ENCODE results near the gene CCL28. TPM values are rescaled to one million over a fixed set of nuclear protein-coding genes. Genes with fewer than 3 reads are reported as not detected.
"Not testable (repeated sequence)": the region's sequence is repeated elsewhere in the genome, so short reads cannot be mapped to it uniquely, and the experiment has no call there.

CCL28 gene, protein sequence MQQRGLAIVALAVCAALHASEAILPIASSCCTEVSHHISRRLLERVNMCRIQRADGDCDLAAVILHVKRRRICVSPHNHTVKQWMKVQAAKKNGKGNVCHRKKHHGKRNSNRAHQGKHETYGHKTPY
- total RNA-seq, result 10 to 100 TPM; 17.1 to 18.0 TPM

DNA sequence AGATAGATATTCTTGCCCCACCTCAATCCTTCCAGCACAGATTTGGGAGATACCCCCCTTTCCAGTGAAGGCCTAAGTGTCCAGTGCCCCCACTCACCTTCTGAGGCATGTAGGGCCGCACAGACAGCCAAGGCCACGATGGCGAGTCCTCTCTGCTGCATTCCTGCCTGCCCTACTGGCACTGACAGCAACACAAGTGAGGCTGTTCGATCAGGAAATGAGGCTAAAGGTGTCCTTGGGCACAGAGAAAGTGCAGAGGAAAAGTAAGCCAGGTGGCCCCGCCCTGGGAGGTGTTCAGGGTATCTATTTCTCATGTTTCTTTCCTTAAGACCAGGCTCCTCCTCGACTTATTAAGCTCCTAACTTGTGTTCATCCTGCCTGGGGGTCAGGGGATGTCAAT, at the start of gene CCL28:
TSS of gene CCL28 (minus strand) at position 236 of the 400 bp plus-strand sequence. CDS start at position 161, 75 bp downstream.
- no peak within 1 kb of the TSS for H3K27ac Mint-ChIP-seq
- H3K27me3 Mint-ChIP-seq, result peaks cover 3% of the 10 kb centered on the region
- POLR2A ChIA-PET, result no interaction called here
- ATAC-seq (ENCODE audit: low read depth) (no peak), DNase-seq (no peak)
- H3K9me3 Mint-ChIP-seq, result peaks cover 1% of the 10 kb centered on the region
- H3K4me1 Mint-ChIP-seq, result peaks cover 2% of the 10 kb centered on the region
- H3K4me3 Mint-ChIP-seq, result no peak within 1 kb of the TSS
- H3K36me3 Mint-ChIP-seq, result no peaks in the 10 kb centered on the region

DNA sequence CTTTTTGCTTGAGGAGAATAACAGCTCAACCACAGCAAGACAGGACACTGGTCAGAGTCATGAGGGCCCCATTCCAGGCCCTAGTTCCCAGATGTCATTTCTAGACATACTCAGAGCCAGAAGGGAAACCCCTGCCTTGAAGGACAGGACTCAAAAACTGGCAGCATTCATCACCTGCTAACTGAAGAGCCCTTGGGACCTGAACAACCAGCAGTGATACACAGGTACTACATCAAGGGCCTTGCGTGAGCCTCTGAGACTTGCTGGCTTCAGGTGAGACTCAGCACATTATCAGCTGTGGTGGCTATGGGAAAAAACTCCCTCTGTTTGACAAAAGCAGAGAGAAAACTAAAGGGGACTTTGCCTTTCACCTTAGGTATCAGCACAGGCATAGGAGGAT, 48.9 kb upstream of the CCL28 start:
- Mint-ChIP-seq H3K36me3 (peaks cover 68% of the 10 kb centered on the region), H3K9me3 (peaks cover 13% of the 10 kb centered on the region), H3K27me3 (no peaks in the 10 kb centered on the region), H3K4me1 (peaks cover 1% of the 10 kb centered on the region), H3K27ac (no peak overlapping the region), H3K4me3 (no peak overlapping the region)
- ATAC-seq (ENCODE audit: low read depth), result no peak
- DNase-seq, result no peak
- POLR2A ChIA-PET, result no interaction called here

DNA sequence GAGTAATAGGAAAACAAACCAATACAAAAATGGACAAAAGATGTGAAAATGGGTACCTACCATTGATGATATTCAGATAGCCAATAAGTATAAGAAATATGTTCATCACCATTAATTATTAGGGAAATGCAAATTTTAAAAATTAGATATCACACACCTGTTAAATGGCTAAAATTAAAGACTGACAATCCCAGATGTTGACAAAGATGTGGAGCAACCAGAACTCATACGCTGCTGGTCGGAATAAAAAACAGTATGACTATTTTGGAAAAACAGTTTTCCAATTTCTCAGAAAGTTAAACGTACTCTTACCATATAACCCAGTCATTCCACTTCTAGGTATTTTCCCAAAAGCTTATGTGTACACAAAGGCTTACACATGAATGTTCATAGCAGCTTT, 44.4 kb upstream of the CCL28 start:
- Mint-ChIP-seq H3K9me3 (peaks cover 11% of the 10 kb centered on the region), H3K4me1 (no peaks in the 10 kb centered on the region), H3K27me3 (no peaks in the 10 kb centered on the region), H3K4me3 (no peak overlapping the region), H3K36me3 (peaks cover 51% of the 10 kb centered on the region), H3K27ac (no peak overlapping the region)
- ATAC-seq (ENCODE audit: low read depth) (no peak), DNase-seq (no peak)
- POLR2A ChIA-PET, result no interaction called here

DNA sequence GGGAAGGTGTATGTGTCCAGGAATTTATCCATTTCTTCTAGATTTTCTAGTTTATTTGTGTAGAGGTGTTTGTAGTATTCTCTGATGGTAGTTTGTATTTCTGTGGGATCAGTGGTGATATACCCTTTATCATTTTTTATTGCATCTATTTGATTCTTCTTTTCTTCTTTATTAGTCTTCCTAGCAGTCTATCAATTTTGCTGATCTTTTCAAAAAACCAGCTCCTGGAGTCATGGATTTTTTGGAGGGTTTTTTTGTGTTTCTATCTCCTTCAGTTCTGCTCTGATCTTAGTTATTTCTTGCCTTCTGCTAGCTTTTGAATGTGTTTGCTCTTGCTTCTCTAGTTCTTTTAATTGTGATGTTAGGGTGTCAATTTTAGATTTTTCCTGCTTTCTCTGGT, 29.4 kb upstream of the CCL28 start:
- H3K4me1 Mint-ChIP-seq; H3K4me3 Mint-ChIP-seq; H3K27ac Mint-ChIP-seq; POLR2A ChIA-PET; ATAC-seq (ENCODE audit: low read depth); DNase-seq; H3K27me3 Mint-ChIP-seq: not testable (repeated sequence)
- H3K36me3 Mint-ChIP-seq, result peaks cover 29% of the 10 kb centered on the region
- H3K9me3 Mint-ChIP-seq, result peaks cover 20% of the 10 kb centered on the region

DNA sequence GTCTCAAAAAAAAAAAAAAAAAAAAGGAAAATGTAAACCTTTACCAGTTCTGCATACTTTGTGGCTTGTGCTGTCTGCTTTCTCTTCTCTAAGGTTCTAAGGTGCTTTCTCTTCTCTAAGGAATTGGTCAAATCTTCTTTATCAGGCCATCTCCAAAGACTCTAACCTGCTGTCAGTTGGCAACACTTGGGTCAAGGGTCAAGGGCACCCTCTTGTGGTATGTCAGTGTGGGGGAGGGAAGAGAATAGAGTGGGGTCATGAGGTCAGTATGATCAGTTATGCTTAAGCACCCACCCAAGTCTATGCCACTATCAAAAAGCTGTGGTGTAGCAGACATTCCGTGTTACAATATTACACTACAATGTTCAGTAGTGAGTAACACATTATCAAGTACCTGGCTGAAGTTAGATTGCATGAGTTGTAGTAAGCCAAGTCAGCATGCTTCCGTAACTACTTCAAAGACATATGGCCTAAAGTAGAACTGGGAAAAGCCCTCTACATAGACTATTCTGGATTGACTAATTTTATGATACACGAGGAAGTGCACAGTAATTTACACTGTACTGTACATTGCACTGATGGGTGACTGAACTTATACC, 25.0 kb upstream of the CCL28 start:
- DNase-seq (no peak), ATAC-seq (ENCODE audit: low read depth) (no peak)
- peaks cover 3% of the 10 kb centered on the region for H3K27me3 Mint-ChIP-seq
- no peaks in the 10 kb centered on the region for H3K4me1 Mint-ChIP-seq
- peaks cover 6% of the 10 kb centered on the region for H3K36me3 Mint-ChIP-seq
- no peak overlapping the region for H3K4me3 Mint-ChIP-seq
- peaks cover 13% of the 10 kb centered on the region for H3K9me3 Mint-ChIP-seq
- POLR2A ChIA-PET, result interaction anchor here (0.6 kb wide), 1 partner anchor 44 kb away, joined by 3 read pairs; no protein-coding TSS in a partner anchor
- no peak overlapping the region for H3K27ac Mint-ChIP-seq

DNA sequence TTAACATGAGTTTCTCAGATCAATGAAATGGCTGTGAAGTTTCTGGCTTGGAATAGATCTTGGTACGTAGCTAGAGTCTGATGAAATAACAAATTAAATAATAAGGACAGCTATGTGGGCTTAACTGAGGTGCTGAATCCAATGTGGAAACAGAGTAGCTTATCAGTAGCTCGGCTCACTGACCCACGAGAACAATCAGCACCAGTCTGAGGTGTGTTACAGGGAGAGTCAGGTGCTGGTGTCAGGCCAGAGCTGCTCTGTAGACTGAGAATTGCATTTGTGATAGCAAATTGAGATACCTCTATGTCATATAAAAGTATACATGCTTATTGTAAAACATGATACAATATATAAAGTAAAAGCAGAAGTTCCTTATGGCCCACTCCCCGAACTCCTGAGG, 21.2 kb upstream of the CCL28 start:
- H3K4me3 Mint-ChIP-seq, result no peak overlapping the region
- peaks cover 6% of the 10 kb centered on the region for H3K9me3 Mint-ChIP-seq
- POLR2A ChIA-PET, result no interaction called here
- no peak for DNase-seq
- H3K4me1 Mint-ChIP-seq, result no peaks in the 10 kb centered on the region
- no peak for ATAC-seq (ENCODE audit: low read depth)
- no peak overlapping the region for H3K27ac Mint-ChIP-seq
- H3K27me3 Mint-ChIP-seq, result no peaks in the 10 kb centered on the region
- H3K36me3 Mint-ChIP-seq, result no peaks in the 10 kb centered on the region

DNA sequence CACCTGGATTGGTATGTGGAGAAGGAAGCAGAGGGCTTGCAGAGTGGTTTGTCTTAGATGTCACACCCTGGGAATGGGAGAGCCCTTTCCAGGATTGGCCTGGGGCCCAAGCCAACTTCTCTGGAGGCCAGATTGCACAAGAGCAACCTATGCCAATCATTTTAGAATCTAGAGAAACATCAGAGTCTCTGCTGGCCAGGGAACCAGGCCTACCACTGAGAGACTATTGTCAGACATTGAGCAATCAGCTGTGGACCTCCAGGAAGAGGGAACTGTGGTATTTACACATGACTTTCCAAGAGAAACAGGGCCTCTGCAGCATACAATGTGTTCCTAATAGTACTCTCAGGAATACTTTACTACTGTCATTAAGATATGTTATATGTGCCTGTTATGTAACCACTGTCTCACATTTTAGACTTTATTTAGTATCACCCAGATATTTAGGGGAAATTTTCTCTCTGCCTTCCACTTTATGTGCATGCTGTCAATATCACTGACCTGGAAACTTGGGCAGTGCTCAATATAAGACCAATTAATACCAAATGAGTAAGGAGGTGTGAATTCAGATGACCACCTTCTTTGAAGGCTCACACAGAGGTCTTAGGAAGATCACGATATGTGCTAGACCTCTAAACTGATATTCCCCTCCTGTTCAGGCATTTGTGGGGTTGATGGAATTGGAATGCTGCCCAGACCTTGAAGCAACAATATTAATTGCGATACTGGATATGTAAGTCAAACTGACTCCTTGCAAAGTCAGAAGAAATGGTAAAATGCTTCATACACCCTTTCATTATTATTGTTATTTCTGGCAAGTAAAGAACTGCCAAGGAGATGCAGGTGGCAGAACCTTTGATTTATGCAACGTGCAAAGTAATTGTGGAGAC, 20.5 kb upstream of the CCL28 start:
- H3K27me3 Mint-ChIP-seq, result no peaks in the 10 kb centered on the region
- no peak overlapping the region for H3K27ac Mint-ChIP-seq

DNA sequence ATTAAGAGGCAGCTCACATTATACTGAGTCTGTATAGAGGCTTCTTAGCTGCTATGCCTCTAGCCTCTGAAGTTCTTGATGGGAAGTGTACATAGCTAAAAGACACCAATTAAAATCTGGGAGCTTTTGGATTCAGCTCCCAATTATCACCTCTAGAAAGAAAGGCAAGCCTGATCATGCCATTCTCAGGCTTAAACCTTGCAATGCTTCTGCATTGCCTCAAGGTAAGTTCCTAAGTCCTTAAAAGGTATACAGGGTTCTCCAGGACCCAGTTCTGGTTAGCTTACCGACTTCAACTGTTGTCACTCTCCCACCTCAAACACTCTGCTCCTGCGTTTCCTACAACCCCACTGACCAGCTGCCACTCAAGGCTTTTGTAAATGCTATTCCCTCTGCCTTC, 17.5 kb upstream of the CCL28 start:
- Mint-ChIP-seq H3K4me3 (no peak overlapping the region), H3K27me3 (peaks cover 3% of the 10 kb centered on the region), H3K27ac (no peak overlapping the region), H3K4me1 (no peaks in the 10 kb centered on the region), H3K9me3 (no peaks in the 10 kb centered on the region), H3K36me3 (no peaks in the 10 kb centered on the region)
- ATAC-seq (ENCODE audit: low read depth) (no peak), DNase-seq (no peak)
- POLR2A ChIA-PET, result interaction anchor here (0.5 kb wide), 1 partner anchor 51 kb away, joined by 4 read pairs; no protein-coding TSS in a partner anchor

More for the DNA sequence above, 20.5 kb upstream of the CCL28 start:
- no peaks in the 10 kb centered on the region for H3K36me3 Mint-ChIP-seq
- no peak overlapping the region for H3K4me3 Mint-ChIP-seq
- peaks cover 2% of the 10 kb centered on the region for H3K9me3 Mint-ChIP-seq
- ATAC-seq (ENCODE audit: low read depth), result no peak
- DNase-seq, result no peak
- POLR2A ChIA-PET, result no interaction called here
- H3K4me1 Mint-ChIP-seq, result no peaks in the 10 kb centered on the region

DNA sequence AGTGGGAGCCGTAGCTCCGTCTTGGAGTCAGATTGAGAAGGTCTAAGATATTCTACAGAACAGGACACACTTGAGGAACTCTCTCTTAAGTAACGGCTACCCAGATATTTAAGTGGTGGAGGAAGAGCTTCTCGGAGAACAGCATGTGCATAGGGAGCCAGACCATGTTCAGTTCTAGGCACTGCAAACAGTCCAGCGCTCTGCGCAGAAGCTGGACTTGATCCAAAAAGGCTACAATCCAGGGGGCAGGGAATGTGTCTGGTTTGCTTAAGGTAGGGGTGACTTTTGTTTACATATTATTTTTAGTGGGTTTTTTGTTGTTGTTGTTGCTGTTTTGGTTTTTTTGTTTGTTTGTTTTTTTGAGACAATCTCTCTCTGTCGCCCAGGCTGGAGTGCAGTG, 16.8 kb upstream of the CCL28 start:
- Mint-ChIP-seq H3K36me3 (no peaks in the 10 kb centered on the region), H3K27ac (no peak overlapping the region), H3K4me3 (no peak overlapping the region), H3K4me1 (no peaks in the 10 kb centered on the region), H3K9me3 (no peaks in the 10 kb centered on the region), H3K27me3 (peaks cover 3% of the 10 kb centered on the region)
- no peak for DNase-seq
- no peak for ATAC-seq (ENCODE audit: low read depth)
- POLR2A ChIA-PET, result interaction anchor here (0.5 kb wide), 1 partner anchor 52 kb away, joined by 4 read pairs; no protein-coding TSS in a partner anchor

DNA sequence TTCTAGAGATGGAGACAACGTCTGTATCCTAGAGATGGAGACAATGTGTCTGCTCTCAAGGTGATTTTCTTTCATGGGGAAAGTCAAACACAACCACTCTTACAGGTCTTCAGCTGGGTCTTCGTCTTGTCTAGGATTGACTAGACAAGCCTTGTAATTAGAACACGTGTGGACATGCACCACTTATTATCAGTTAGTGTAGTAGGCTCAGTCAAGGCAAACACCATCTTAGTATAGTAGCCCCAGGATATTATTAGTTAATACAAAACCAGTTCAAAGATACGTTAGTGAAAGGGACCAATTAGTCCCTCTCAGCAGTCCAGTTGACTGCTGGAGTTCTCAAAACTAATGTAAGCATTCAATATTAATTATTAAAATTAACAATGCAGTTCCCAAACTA, 15.1 kb upstream of the CCL28 start:
- POLR2A ChIA-PET, result no interaction called here
- Mint-ChIP-seq H3K9me3 (no peaks in the 10 kb centered on the region), H3K4me3 (no peak overlapping the region), H3K27ac (no peak overlapping the region), H3K27me3 (peaks cover 3% of the 10 kb centered on the region), H3K4me1 (no peaks in the 10 kb centered on the region), H3K36me3 (no peaks in the 10 kb centered on the region)
- ATAC-seq (ENCODE audit: low read depth), result no peak
- no peak for DNase-seq

DNA sequence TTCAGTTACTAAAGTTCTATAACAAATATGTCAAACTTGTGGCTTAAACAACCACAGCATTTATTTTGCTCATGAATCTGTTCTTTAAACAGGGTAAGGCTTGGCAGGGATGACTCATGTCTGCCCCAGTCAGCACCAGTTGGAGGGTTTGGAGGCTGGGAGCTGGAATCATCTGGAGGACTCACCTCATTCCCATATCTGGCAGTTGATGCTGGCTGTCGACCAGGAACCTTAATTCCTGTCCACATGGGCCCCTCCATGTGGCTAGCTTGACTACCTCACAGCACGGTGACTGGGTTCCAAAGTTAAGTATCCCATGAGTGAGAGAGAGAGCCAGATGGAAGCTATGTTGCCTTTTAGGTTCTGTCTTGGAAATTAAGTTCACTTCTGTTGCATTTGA, 13.8 kb upstream of the CCL28 start:
- no peak overlapping the region for H3K27ac Mint-ChIP-seq
- H3K36me3 Mint-ChIP-seq, result no peaks in the 10 kb centered on the region
- ATAC-seq (ENCODE audit: low read depth) (no peak), DNase-seq (no peak)
- POLR2A ChIA-PET, result no interaction called here
- H3K27me3 Mint-ChIP-seq, result peaks cover 3% of the 10 kb centered on the region
- no peaks in the 10 kb centered on the region for H3K9me3 Mint-ChIP-seq
- no peak overlapping the region for H3K4me3 Mint-ChIP-seq
- H3K4me1 Mint-ChIP-seq, result no peaks in the 10 kb centered on the region

DNA sequence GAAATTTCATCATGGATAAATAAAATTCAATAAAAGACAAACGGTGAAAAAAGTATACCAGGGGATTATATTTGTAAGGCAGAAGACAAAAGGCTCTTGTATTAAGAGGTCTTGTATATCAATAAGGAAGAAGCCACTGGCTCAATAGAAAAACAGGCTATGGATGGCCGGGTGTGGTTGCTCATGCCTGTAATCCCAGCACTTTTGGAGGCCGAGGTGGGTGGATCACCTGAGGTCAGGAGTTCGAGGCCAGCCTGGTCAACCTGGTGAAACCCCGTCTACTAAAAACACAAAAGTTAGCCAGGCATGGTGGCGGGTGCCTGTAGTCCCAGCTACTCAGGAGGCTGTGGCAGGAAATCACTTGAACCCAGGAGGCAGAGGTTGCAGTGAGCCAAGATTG, 10.9 kb upstream of the CCL28 start:
- DNase-seq; H3K27ac Mint-ChIP-seq; H3K4me1 Mint-ChIP-seq; H3K27me3 Mint-ChIP-seq; ATAC-seq (ENCODE audit: low read depth); H3K36me3 Mint-ChIP-seq; H3K4me3 Mint-ChIP-seq; H3K9me3 Mint-ChIP-seq; POLR2A ChIA-PET: not testable (repeated sequence)

DNA sequence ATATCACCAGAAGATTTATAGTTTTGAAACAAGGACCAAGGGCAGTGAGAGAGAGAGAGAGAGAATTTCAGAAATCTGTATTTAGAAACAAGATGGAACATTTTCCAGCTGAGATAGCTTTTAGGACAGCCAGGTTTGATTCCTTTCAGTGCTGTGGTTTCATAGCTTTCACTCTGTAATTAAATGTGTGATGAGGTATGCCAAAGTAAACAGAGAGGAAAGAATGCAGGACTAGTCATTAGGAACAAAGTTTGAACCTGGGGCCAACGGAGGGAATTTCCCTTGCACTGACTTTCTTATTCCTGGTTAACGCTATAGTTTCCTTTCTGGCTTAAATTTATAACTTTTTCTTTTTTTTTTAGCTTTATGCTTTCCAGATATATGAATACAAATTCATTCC, 10.0 kb upstream of the CCL28 start:
- H3K27me3 Mint-ChIP-seq, result peaks cover 3% of the 10 kb centered on the region
- no peaks in the 10 kb centered on the region for H3K9me3 Mint-ChIP-seq
- POLR2A ChIA-PET, result interaction anchor here (0.5 kb wide), 1 partner anchor 311 kb away, joined by 3 read pairs; no protein-coding TSS in a partner anchor

More for the DNA sequence above, 10.0 kb upstream of the CCL28 start:
- no peaks in the 10 kb centered on the region for H3K36me3 Mint-ChIP-seq
- no peak overlapping the region for H3K27ac Mint-ChIP-seq
- DNase-seq (no peak), ATAC-seq (ENCODE audit: low read depth) (no peak)
- H3K4me3 Mint-ChIP-seq, result no peak overlapping the region
- no peaks in the 10 kb centered on the region for H3K4me1 Mint-ChIP-seq

All from activated naive CD8-positive, alpha-beta T cell treated with anti-CD3 and anti-CD28 coated beads, Interleukin-2, amount 10 ng/mL, durations not matched to agents 7 days and 5 days (primary cell).